BLaER1 treated with 17β-estradiol and CSF1 and Interleukin-3, amounts not matched to agents 10 nM and 100 nM (cell line): ENCODE results near the gene PLAAT2.
A peak's percentile ranks its signal among the peaks of the same experiment; 100 is the strongest.

Experiments
- H3K27ac ChIP-seq, 11 experiments: shearing (Covaris generic); formaldehyde crosslinking; 2 replicates each; pipeline ENCODE4 v1.8.1; 2022
- H3K27me3 ChIP-seq, 11 experiments: shearing (Covaris generic); formaldehyde crosslinking; 2 replicates each; pipeline ENCODE4 v1.8.1; 2022
- H3K36me3 ChIP-seq, 11 experiments: shearing (Covaris generic); formaldehyde crosslinking; 2 replicates each; pipeline ENCODE4 v1.8.1; 2022
- H3K4me1 ChIP-seq, 10 experiments: shearing (Covaris generic); formaldehyde crosslinking; 2 replicates each; pipeline ENCODE4 v1.8.1; 2022
- H3K4me2 ChIP-seq, 11 experiments: shearing (Covaris generic); formaldehyde crosslinking; 2 replicates each; pipeline ENCODE4 v1.8.1; 2022
- H3K4me3 ChIP-seq, 10 experiments: shearing (Covaris generic); formaldehyde crosslinking; 2 replicates each; pipeline ENCODE4 v1.8.1; 2022
- H3K9ac ChIP-seq, 11 experiments: shearing (Covaris generic); formaldehyde crosslinking; 2 replicates each; pipeline ENCODE4 v1.8.1; 2022
- H3K9me3 ChIP-seq, 11 experiments: shearing (Covaris generic); formaldehyde crosslinking; replicated peaks in 1 of 11; 2 replicates each; pipeline ENCODE4 v1.8.1; 2022
- H4K20me1 ChIP-seq, 11 experiments: shearing (Covaris generic); formaldehyde crosslinking; 2 replicates each; pipeline ENCODE4 v1.8.1; 2022
- Cebpa-rat ChIP-seq, 11 experiments: shearing (Covaris generic); IDR thresholded peaks; 2 replicates each; pipeline ENCODE4 v1.8.1; 2022

PLAAT2 gene

GRCh38 chr11:63506876-63507275, 56.3 kb downstream of the PLAAT2 start:
- no peaks in the 10 kb centered on the region for H3K36me3 ChIP-seq
- H3K9me3 ChIP-seq: peaks cover 0 to 5% (median 2%) of the 10 kb centered on the region in 11 experiments; a peak in 9 of 22 replicates
- H3K4me3 ChIP-seq: peak overlapping the region in 3 of 10 experiments; percentile 32 to 47 (median 40); a peak in 2 of 20 replicates
- peaks cover 0 to 6% (median 0%) of the 10 kb centered on the region in 11 experiments; a peak in 1 of 22 replicates for H3K27me3 ChIP-seq
- H4K20me1 ChIP-seq: peaks cover 0 to 15% (median 0%) of the 10 kb centered on the region in 11 experiments; a peak in 3 of 22 replicates
- no peak for TF ChIP-seq Cebpa-rat (IDR thresholded peaks at IDR 0.05)
- H3K4me2 ChIP-seq: peak overlapping the region; percentile 82 to 96 (median 88)
- H3K27ac ChIP-seq: peak overlapping the region in 1 of 11 experiments; percentile 70; a peak in 3 of 22 replicates
- H3K9ac ChIP-seq: 0 out of 22 replicates have a peak overlapping the region, but pooled peaks of 1 of the 11 experiments have one; percentile 12
- H3K4me1 ChIP-seq: peaks cover 70 to 82% (median 74%) of the 10 kb centered on the region in 10 experiments

GRCh38 chr11:63505857-63506528, 57.2 kb downstream of the PLAAT2 start, which contains the start of gene LGALS12:
Gene LGALS12 (plus strand): TSS chr11:63506084. CDS start chr11:63506459, 375 bp downstream.
- H3K9me3 ChIP-seq: peaks cover 4 to 14% (median 11%) of the 10 kb centered on the region in 11 experiments
- H3K4me1 ChIP-seq: peaks cover 65 to 79% (median 71%) of the 10 kb centered on the region in 10 experiments
- H3K4me2 ChIP-seq: peak within 1 kb of the TSS; percentile 82 to 96 (median 88)
- peak within 1 kb of the TSS in 8 of 10 experiments; percentile 9 to 47 (median 33); a peak in 11 of 20 replicates for H3K4me3 ChIP-seq
- no peaks in the 10 kb centered on the region for H3K36me3 ChIP-seq
- peaks cover 0 to 6% (median 0%) of the 10 kb centered on the region in 11 experiments; a peak in 1 of 22 replicates for H3K27me3 ChIP-seq
- H4K20me1 ChIP-seq: peaks cover 0 to 15% (median 0%) of the 10 kb centered on the region in 11 experiments; a peak in 3 of 22 replicates
- no peak for TF ChIP-seq Cebpa-rat (IDR thresholded peaks at IDR 0.05)
- H3K27ac ChIP-seq: peak within 1 kb of the TSS in 8 of 11 experiments; percentile 8 to 70 (median 43); a peak in 14 of 22 replicates
- peak within 1 kb of the TSS in 8 of 11 experiments; percentile 0 to 51 (median 25); a peak in 9 of 22 replicates for H3K9ac ChIP-seq

GRCh38 chr11:63504933-63505586, 58.1 kb downstream of the PLAAT2 start:
- Histone ChIP-seq H3K4me3 (peak overlapping the region in 6 of 10 experiments; percentile 9 to 47 (median 36); a peak in 6 of 20 replicates), H3K27me3 (peaks cover 0 to 6% (median 0%) of the 10 kb centered on the region in 11 experiments; a peak in 1 of 22 replicates), H4K20me1 (peaks cover 0 to 15% (median 0%) of the 10 kb centered on the region in 11 experiments; a peak in 3 of 22 replicates), H3K4me2 (peak overlapping the region; percentile 82 to 96 (median 88)), H3K27ac (peak overlapping the region in 8 of 11 experiments; percentile 4 to 70 (median 39); a peak in 13 of 22 replicates), H3K9ac (peak overlapping the region in 6 of 11 experiments; percentile 14 to 51 (median 36); a peak in 6 of 22 replicates), H3K9me3 (peaks cover 14 to 23% (median 21%) of the 10 kb centered on the region in 11 experiments), H3K4me1 (peaks cover 61 to 74% (median 69%) of the 10 kb centered on the region in 10 experiments), H3K36me3 (peaks cover 0 to 4% (median 0%) of the 10 kb centered on the region in 11 experiments; a peak in 1 of 22 replicates)
- TF ChIP-seq Cebpa-rat (IDR thresholded peaks at IDR 0.05): no peak

- peaks cover 0 to 6% (median 0%) of the 10 kb centered on the region in 11 experiments; a peak in 1 of 22 replicates for H3K27me3 ChIP-seq
- peaks cover 24 to 33% (median 31%) of the 10 kb centered on the region in 11 experiments for H3K9me3 ChIP-seq
- peak overlapping the region; percentile 82 to 96 (median 88) for H3K4me2 ChIP-seq
- H3K4me1 ChIP-seq: peaks cover 61 to 74% (median 68%) of the 10 kb centered on the region in 10 experiments
- H4K20me1 ChIP-seq: peaks cover 0 to 15% (median 0%) of the 10 kb centered on the region in 11 experiments; a peak in 3 of 22 replicates
- no peak for TF ChIP-seq Cebpa-rat (IDR thresholded peaks at IDR 0.05)
- H3K27ac ChIP-seq: peak overlapping the region in 8 of 11 experiments; percentile 51 to 74 (median 56); a peak in 15 of 22 replicates
- H3K36me3 ChIP-seq: peaks cover 0 to 4% (median 0%) of the 10 kb centered on the region in 11 experiments; a peak in 1 of 22 replicates
- peak overlapping the region in 1 of 10 experiments; percentile 4; a peak in 1 of 20 replicates for H3K4me3 ChIP-seq
- H3K9ac ChIP-seq: peak overlapping the region in 3 of 11 experiments; percentile 14 to 31 (median 25); a peak in 2 of 22 replicates
These were observed 59.1 kb downstream of the PLAAT2 start for GRCh38 chr11:63504054-63504453.

GRCh38 chr11:63503492-63503891, 59.7 kb downstream of the PLAAT2 start:
- Histone ChIP-seq H3K27ac (peak overlapping the region; percentile 17 to 74 (median 55); a peak in 18 of 22 replicates), H3K4me3 (peak overlapping the region in 6 of 10 experiments; percentile 2 to 34 (median 16); a peak in 7 of 20 replicates), H3K36me3 (peaks cover 0 to 4% (median 0%) of the 10 kb centered on the region in 11 experiments; a peak in 1 of 22 replicates), H3K27me3 (peaks cover 0 to 6% (median 0%) of the 10 kb centered on the region in 11 experiments; a peak in 1 of 22 replicates), H3K4me1 (peaks cover 61 to 69% (median 66%) of the 10 kb centered on the region in 10 experiments), H3K9me3 (peaks cover 29 to 39% (median 36%) of the 10 kb centered on the region in 11 experiments), H4K20me1 (peaks cover 0 to 15% (median 0%) of the 10 kb centered on the region in 11 experiments; a peak in 3 of 22 replicates), H3K9ac (peak overlapping the region in 7 of 11 experiments; percentile 14 to 47 (median 37); a peak in 11 of 22 replicates), H3K4me2 (peak overlapping the region; percentile 82 to 96 (median 88))
- no peak for TF ChIP-seq Cebpa-rat (IDR thresholded peaks at IDR 0.05)
